BE2C (cell line): ENCODE results near the gene MRPL52.

ENCODE experiments used
- DNase-seq: peaks from one replicate; pipeline ENCODE4 v3.0.0-alpha.2; 2020
- H3K27me3 ChIP-seq: fragments of 250-450 bp; sonication (Bioruptor Pico); 2 replicates; pipeline ENCODE4 v1.5.1; 2020; ENCODE audit warnings: mild to moderate bottlenecking
- H3K36me3 ChIP-seq: fragments of 250-450 bp; sonication (Bioruptor Pico); 2 replicates; pipeline ENCODE4 v1.5.1; 2020; ENCODE audit warnings: mild to moderate bottlenecking
- H3K4me1 ChIP-seq: fragments of 250-450 bp; sonication (Bioruptor Pico); 2 replicates; pipeline ENCODE4 v1.5.1; 2020
- H3K4me3 ChIP-seq: 2 replicates; pipeline ENCODE4 v1.5.1; 2011; ENCODE audit warnings: low read depth, low read length
- H3K9me3 ChIP-seq: fragments of 250-450 bp; sonication (Bioruptor Pico); 2 replicates; pipeline ENCODE4 v1.5.1; 2020
- TF ChIP-seq, protein P1 (sequence below): IDR thresholded peaks from 2 replicates; pipeline ENCODE4 v1.5.1; 2012; ENCODE audit warnings: mild to moderate bottlenecking, low read depth, low read length

MRPL52 gene

GRCh38 chr14:22814941-22815713 is 14.6 kb upstream of the MRPL52 start, which contains the start of gene SLC7A7:
TSS of gene SLC7A7 (minus strand) at chr14:22815435. CDS start at chr14:22813398, 2,037 bp downstream.
- H3K36me3 ChIP-seq, result no peaks in the 10 kb centered on the region
- H3K27me3 ChIP-seq, result peaks cover 18% of the 10 kb centered on the region
- TF ChIP-seq, protein P1, sequence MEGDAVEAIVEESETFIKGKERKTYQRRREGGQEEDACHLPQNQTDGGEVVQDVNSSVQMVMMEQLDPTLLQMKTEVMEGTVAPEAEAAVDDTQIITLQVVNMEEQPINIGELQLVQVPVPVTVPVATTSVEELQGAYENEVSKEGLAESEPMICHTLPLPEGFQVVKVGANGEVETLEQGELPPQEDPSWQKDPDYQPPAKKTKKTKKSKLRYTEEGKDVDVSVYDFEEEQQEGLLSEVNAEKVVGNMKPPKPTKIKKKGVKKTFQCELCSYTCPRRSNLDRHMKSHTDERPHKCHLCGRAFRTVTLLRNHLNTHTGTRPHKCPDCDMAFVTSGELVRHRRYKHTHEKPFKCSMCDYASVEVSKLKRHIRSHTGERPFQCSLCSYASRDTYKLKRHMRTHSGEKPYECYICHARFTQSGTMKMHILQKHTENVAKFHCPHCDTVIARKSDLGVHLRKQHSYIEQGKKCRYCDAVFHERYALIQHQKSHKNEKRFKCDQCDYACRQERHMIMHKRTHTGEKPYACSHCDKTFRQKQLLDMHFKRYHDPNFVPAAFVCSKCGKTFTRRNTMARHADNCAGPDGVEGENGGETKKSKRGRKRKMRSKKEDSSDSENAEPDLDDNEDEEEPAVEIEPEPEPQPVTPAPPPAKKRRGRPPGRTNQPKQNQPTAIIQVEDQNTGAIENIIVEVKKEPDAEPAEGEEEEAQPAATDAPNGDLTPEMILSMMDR, result no peak
- DNase-seq, result no peak
- H3K4me1 ChIP-seq, result no peaks in the 10 kb centered on the region; the same call in 1 of the 2 replicates
- no peak within 1 kb of the TSS for H3K4me3 ChIP-seq
- H3K9me3 ChIP-seq, result no peaks in the 10 kb centered on the region

- peaks cover 9% of the 10 kb centered on the region for H3K27me3 ChIP-seq
- no peaks in the 10 kb centered on the region for H3K36me3 ChIP-seq
- no peak overlapping the region for H3K4me3 ChIP-seq
- no peaks in the 10 kb centered on the region; the same call in 1 of the 2 replicates for H3K4me1 ChIP-seq
- TF ChIP-seq, protein P1, result no peak
- no peaks in the 10 kb centered on the region for H3K9me3 ChIP-seq
- DNase-seq, result no peak
These were observed 10.3 kb upstream of the MRPL52 start for GRCh38 chr14:22819151-22819988.

DNA sequence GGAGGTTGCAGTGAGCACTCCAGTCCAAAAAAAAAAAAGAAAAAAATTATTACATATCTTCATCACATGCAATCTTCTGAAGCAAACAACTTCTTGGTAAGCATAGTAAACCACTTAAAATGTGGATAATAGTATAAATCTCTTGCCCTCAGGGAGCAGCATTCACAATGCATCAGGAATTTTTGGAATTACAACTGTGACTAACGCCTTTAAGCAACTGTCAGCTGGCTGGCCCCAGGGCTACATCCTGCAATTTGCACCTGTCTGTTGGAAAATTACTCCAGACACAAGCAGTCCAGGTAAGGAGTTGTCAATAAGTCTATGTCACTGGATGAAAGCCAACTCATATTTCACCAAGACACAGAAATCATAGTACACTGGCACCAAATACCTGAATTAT is 9.0 kb upstream of the MRPL52 start:
- TF ChIP-seq, protein P1, result no peak
- Histone ChIP-seq H3K36me3 (no peaks in the 10 kb centered on the region), H3K9me3 (no peaks in the 10 kb centered on the region), H3K27me3 (no peaks in the 10 kb centered on the region), H3K4me3 (no peak overlapping the region), H3K4me1 (no peaks in the 10 kb centered on the region; the same call in 1 of the 2 replicates)
- DNase-seq, result no peak

- Histone ChIP-seq H3K4me1 (no peaks in the 10 kb centered on the region; the same call in 1 of the 2 replicates), H3K36me3 (no peaks in the 10 kb centered on the region), H3K4me3 (no peak overlapping the region), H3K9me3 (no peaks in the 10 kb centered on the region), H3K27me3 (no peaks in the 10 kb centered on the region)
- DNase-seq, result no peak
- TF ChIP-seq, protein P1, result no peak
These were observed 8.3 kb upstream of the MRPL52 start for GRCh38 chr14:22821193-22822015.

DNA sequence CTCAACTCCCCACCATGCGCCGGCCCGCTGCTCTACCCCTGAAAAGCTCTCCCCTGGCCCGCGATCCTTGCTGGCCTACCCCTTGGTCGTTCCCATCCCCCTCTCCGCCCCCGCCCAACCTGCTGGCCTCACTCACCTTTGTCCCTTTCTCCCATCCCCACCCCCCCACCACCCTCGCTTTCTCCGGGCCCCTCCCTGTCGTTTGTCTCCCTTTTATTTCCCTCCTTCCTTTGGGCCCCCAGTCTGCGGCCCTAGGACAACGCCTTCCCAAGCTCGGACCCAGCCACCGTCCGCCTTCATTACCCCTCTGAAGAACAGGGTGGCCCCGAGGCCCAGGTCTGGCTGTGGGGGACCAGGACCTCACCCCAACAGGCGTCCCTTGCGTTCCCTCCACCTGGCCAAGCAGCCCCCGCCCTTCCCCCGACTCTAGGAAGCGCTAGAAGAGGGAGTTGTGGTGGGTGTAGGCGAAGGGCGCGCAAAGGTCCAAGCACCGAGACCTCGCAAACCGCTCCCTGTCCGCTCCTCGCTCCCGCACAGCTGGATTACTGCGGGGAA is 7.6 kb upstream of the MRPL52 start:
- Histone ChIP-seq H3K4me1 (no peaks in the 10 kb centered on the region; the same call in 1 of the 2 replicates), H3K36me3 (no peaks in the 10 kb centered on the region), H3K9me3 (no peaks in the 10 kb centered on the region), H3K27me3 (no peaks in the 10 kb centered on the region), H3K4me3 (no peak overlapping the region)
- TF ChIP-seq, protein P1, result no peak
- no peak for DNase-seq
